Calu3 (cell line): ENCODE results near the gene OCIAD1. TPM values are rescaled to one million over a fixed set of nuclear protein-coding genes. Genes with fewer than 3 reads are reported as not detected.
A peak's percentile ranks its signal among the peaks of the same experiment; 100 is the strongest.

ENCODE experiments used
- BruUV-seq: library from RNA; stranded (reverse); fragments of 400-500 nt; replicated peaks from 2 replicates; lab custom pipeline; 2021; lab: Mats Ljungman, UMichigan
- CTCF ChIA-PET: fragments of 300-600 bp; sonication (Branson Sonifier 250); formaldehyde crosslinking; loops from one replicate; lab custom pipeline; 2022; ENCODE audit warnings: antibody characterized with exemption; lab: Charles Lee
- DNase-seq: peaks from one replicate; pipeline ENCODE4 v3.0.0; 2022
- H3K27ac Mint-ChIP-seq: one replicate; pipeline ENCODE4 v1.8.0; 2022; ENCODE audit warnings: mixed read lengths; ENCODE audit not compliant: unreplicated experiment
- H3K27me3 Mint-ChIP-seq: one replicate; pipeline ENCODE4 v1.8.0; 2022; ENCODE audit warnings: mixed read lengths; ENCODE audit not compliant: unreplicated experiment
- H3K36me3 Mint-ChIP-seq: one replicate; pipeline ENCODE4 v1.8.0; 2022; ENCODE audit warnings: mild to moderate bottlenecking, moderate library complexity, mixed read lengths; ENCODE audit not compliant: insufficient read depth, unreplicated experiment
- H3K4me1 Mint-ChIP-seq: one replicate; pipeline ENCODE4 v1.8.0; 2022; ENCODE audit warnings: mild to moderate bottlenecking, low read depth, mixed read lengths; ENCODE audit not compliant: unreplicated experiment
- H3K4me3 Mint-ChIP-seq: one replicate; pipeline ENCODE4 v1.8.0; 2022; ENCODE audit warnings: mild to moderate bottlenecking, low read depth, moderate library complexity, mixed read lengths; ENCODE audit not compliant: unreplicated experiment
- H3K9me3 Mint-ChIP-seq: one replicate; pipeline ENCODE4 v1.8.0; 2022; ENCODE audit warnings: low read depth, mixed read lengths; ENCODE audit not compliant: unreplicated experiment
- intact Hi-C: fragments of 100-400 bp; cut with micrococcal nuclease; formaldehyde crosslinking; loops from one replicate; pipeline ENCODE4 v1.10.0; 2022; ENCODE audit not compliant: unreplicated experiment
- total RNA-seq: library from RNA; stranded (reverse); gene quantifications from 2 replicates; pipeline ENCODE4 v1.2.3, GENCODE V29; 2022
- TF ChIP-seq, protein P1 (sequence below): fragments of 200-600 bp; IDR thresholded peaks from one replicate; pipeline ENCODE4 v1.8.0; 2022; ENCODE audit warnings: antibody characterized with exemption; ENCODE audit not compliant: unreplicated experiment

The OCIAD1 gene
- total RNA-seq, 1 experiment from 2014 or later = 103 TPM

- CTCF ChIA-PET = no interaction called here
- no peaks in the 10 kb centered on the region for H3K4me1 Mint-ChIP-seq
- BruUV-seq = no TSS peak
- H3K9me3 Mint-ChIP-seq = no peaks in the 10 kb centered on the region
- H3K36me3 Mint-ChIP-seq = peaks cover 30% of the 10 kb centered on the region
- no peak overlapping the region for H3K27ac Mint-ChIP-seq
- H3K4me3 Mint-ChIP-seq = no peak overlapping the region
- intact Hi-C loops = no loop called here
- TF ChIP-seq, protein P1, sequence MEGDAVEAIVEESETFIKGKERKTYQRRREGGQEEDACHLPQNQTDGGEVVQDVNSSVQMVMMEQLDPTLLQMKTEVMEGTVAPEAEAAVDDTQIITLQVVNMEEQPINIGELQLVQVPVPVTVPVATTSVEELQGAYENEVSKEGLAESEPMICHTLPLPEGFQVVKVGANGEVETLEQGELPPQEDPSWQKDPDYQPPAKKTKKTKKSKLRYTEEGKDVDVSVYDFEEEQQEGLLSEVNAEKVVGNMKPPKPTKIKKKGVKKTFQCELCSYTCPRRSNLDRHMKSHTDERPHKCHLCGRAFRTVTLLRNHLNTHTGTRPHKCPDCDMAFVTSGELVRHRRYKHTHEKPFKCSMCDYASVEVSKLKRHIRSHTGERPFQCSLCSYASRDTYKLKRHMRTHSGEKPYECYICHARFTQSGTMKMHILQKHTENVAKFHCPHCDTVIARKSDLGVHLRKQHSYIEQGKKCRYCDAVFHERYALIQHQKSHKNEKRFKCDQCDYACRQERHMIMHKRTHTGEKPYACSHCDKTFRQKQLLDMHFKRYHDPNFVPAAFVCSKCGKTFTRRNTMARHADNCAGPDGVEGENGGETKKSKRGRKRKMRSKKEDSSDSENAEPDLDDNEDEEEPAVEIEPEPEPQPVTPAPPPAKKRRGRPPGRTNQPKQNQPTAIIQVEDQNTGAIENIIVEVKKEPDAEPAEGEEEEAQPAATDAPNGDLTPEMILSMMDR = no peak
- H3K27me3 Mint-ChIP-seq = no peaks in the 10 kb centered on the region
- DNase-seq = no peak
Observed at GRCh38 chr4:48827622-48828021, 3.3 kb upstream of the OCIAD1 start.

- peaks cover 42% of the 10 kb centered on the region for H3K36me3 Mint-ChIP-seq
- no peaks in the 10 kb centered on the region for H3K9me3 Mint-ChIP-seq
- TF ChIP-seq, protein P1 = no peak
- H3K4me1 Mint-ChIP-seq = no peaks in the 10 kb centered on the region
- TSS peak; percentile 80 for BruUV-seq
- peak overlapping the region; percentile 98 for H3K4me3 Mint-ChIP-seq
- H3K27me3 Mint-ChIP-seq = no peaks in the 10 kb centered on the region
- intact Hi-C loops = no loop called here
- CTCF ChIA-PET = no interaction called here
- no peak for DNase-seq
- peak overlapping the region; percentile 97 for H3K27ac Mint-ChIP-seq
Observed at GRCh38 chr4:48831532-48832030, 693 bp downstream of the OCIAD1 start.

GRCh38 chr4:48832571-48832970 lies 1.7 kb downstream of the OCIAD1 start:
- no TSS peak for BruUV-seq
- intact Hi-C loops = no loop called here
- peaks cover 42% of the 10 kb centered on the region for H3K36me3 Mint-ChIP-seq
- CTCF ChIA-PET = no interaction called here
- no peaks in the 10 kb centered on the region for H3K4me1 Mint-ChIP-seq
- H3K9me3 Mint-ChIP-seq = no peaks in the 10 kb centered on the region
- no peak for DNase-seq
- TF ChIP-seq, protein P1 = no peak
- H3K4me3 Mint-ChIP-seq = peak overlapping the region; percentile 98
- H3K27ac Mint-ChIP-seq = no peak overlapping the region
- H3K27me3 Mint-ChIP-seq = no peaks in the 10 kb centered on the region

DNA sequence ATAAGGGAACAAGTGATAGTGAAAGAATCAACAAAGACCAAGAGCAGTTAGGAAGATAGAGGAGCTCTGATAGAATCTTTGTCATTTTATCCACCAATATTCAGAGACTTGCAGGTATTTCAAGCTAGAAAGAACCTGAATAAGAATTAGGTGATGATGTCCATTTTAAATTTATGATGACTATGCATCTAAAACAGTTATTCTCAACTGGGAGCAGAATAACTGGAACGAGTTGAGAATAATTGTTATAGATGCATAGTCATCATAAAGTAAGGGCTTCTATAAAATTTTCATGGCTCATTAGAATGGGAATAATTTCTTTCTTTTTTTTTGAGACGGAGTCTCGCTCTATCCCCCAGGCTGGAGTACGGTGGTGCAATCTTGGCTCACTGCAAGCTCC lies 5.8 kb downstream of the OCIAD1 start:
- Mint-ChIP-seq H3K4me3 (no peak overlapping the region), H3K27ac (no peak overlapping the region), H3K36me3 (peaks cover 22% of the 10 kb centered on the region), H3K4me1 (no peaks in the 10 kb centered on the region), H3K9me3 (no peaks in the 10 kb centered on the region), H3K27me3 (no peaks in the 10 kb centered on the region)
- no peak for DNase-seq
- TF ChIP-seq, protein P1 = no peak
- intact Hi-C loops = no loop called here
- CTCF ChIA-PET = no interaction called here
- no TSS peak for BruUV-seq
